IMR-90 (cell line): ENCODE data around the gene FOSL1. TPM values are rescaled to one million over a fixed set of nuclear protein-coding genes. Genes with fewer than 3 reads are reported as not detected.

ENCODE experiments used
- ATAC-seq: fragments of 200-7000 bp; cut with Tn5 transposase; 2 replicates; pipeline ENCODE4 v1.9.1; 2020; ENCODE audit warnings: low read depth, mild to moderate bottlenecking, moderate library complexity
- BruUV-seq: library from RNA; stranded (reverse); fragments of 400-500 nt; replicated peaks from 2 replicates; lab custom pipeline; 2021; lab: Mats Ljungman, UMichigan
- CTCF ChIA-PET: fragments of 300-600 bp; formaldehyde crosslinking; extraction: SDS; loops from one replicate; lab custom pipeline; 2021; ENCODE audit warnings: antibody characterized with exemption; lab: Yijun Ruan, JAX
- POLR2A ChIA-PET: fragments of 300-600 bp; sonication (Branson Sonifier 250); formaldehyde crosslinking; loops from one replicate; lab custom pipeline; 2022; ENCODE audit warnings: antibody characterized with exemption; ENCODE audit not compliant: unreplicated experiment; lab: Charles Lee
- DNase-seq: peaks from one replicate; pipeline ENCODE4 v3.0.0; 2013
- H2AFZ ChIP-seq: replicated peaks from 2 replicates; pipeline ENCODE3; 2013; ENCODE audit warnings: low read length, mild to moderate bottlenecking; ENCODE audit not compliant: poor library complexity
- H2AK5ac ChIP-seq: 2 replicates; pipeline ENCODE4 v1.6.1; 2013; ENCODE audit warnings: low read depth, low read length, inconsistent platforms
- H2AK9ac ChIP-seq: replicated peaks from 2 replicates; pipeline ENCODE3; 2013; ENCODE audit warnings: mild to moderate bottlenecking, low read depth, low read length, moderate library complexity; ENCODE audit not compliant: poor library complexity
- H2BK120ac ChIP-seq: 2 replicates; pipeline ENCODE4 v1.6.1; 2013; ENCODE audit warnings: low read depth, low read length, inconsistent platforms
- H2BK15ac ChIP-seq: 3 replicates; pipeline ENCODE4 v1.6.1; 2013; ENCODE audit warnings: low read depth, low read length, inconsistent platforms
- H2BK20ac ChIP-seq: 2 replicates; pipeline ENCODE4 v1.6.1; 2013; ENCODE audit warnings: low read depth, mild to moderate bottlenecking, inconsistent platforms, low read length, moderate library complexity
- H2BK5ac ChIP-seq: 2 replicates; pipeline ENCODE4 v1.6.1; 2013; ENCODE audit warnings: mild to moderate bottlenecking, low read depth, low read length, inconsistent platforms; ENCODE audit not compliant: poor library complexity, severe bottlenecking
- H3K14ac ChIP-seq: replicated peaks from 2 replicates; pipeline ENCODE4 v1.6.1; 2013; ENCODE audit warnings: low read depth, low read length, inconsistent platforms
- H3K18ac ChIP-seq: 2 replicates; pipeline ENCODE4 v1.6.1; 2013; ENCODE audit warnings: low read depth, low read length, control low read depth
- H3K23ac ChIP-seq: 2 replicates; pipeline ENCODE4 v1.6.1; 2013; ENCODE audit warnings: low read depth, low read length, inconsistent platforms
- H3K27ac ChIP-seq: 2 replicates; pipeline ENCODE4 v1.5.1; 2013; ENCODE audit warnings: mild to moderate bottlenecking, control low read depth, low read length; ENCODE audit not compliant: insufficient read depth
- H3K27me3 ChIP-seq: 2 replicates; pipeline ENCODE4 v1.6.1; 2013; ENCODE audit warnings: low read length; ENCODE audit not compliant: control insufficient read depth, insufficient read depth
- H3K36me3 ChIP-seq: 2 replicates; pipeline ENCODE4 v1.6.1; 2013; ENCODE audit warnings: low read length, mixed read lengths; ENCODE audit not compliant: control insufficient read depth, insufficient read depth
- H3K4ac ChIP-seq: 2 replicates; pipeline ENCODE4 v1.6.1; 2013; ENCODE audit warnings: low read depth, low read length, inconsistent platforms
- H3K4me1 ChIP-seq: 2 replicates; pipeline ENCODE4 v1.6.1; 2013; ENCODE audit warnings: low read length, mixed read lengths; ENCODE audit not compliant: control insufficient read depth, insufficient read depth
- H3K4me2 ChIP-seq: 2 replicates; pipeline ENCODE4 v1.6.1; 2013; ENCODE audit warnings: low read depth, mild to moderate bottlenecking, control low read depth, low read length, moderate library complexity
- H3K4me3 ChIP-seq: 2 replicates; pipeline ENCODE4 v1.5.1; 2013; ENCODE audit warnings: low read depth, mild to moderate bottlenecking, control low read depth, low read length, moderate library complexity; ENCODE audit not compliant: insufficient read depth
- H3K56ac ChIP-seq: 2 replicates; pipeline ENCODE4 v1.6.1; 2013; ENCODE audit warnings: low read length, inconsistent platforms; ENCODE audit not compliant: insufficient read depth; ENCODE audit errors: extremely low read depth
- H3K79me1 ChIP-seq, 2 experiments: 2 replicates each; pipeline ENCODE4 v1.6.1; 2013; ENCODE audit warnings: low read length in 2 of 2, inconsistent platforms in 1 of 2, low read depth in 1 of 2
- H3K9ac ChIP-seq: 2 replicates; pipeline ENCODE4 v1.6.1; 2013; ENCODE audit warnings: low read depth, low read length, control low read depth
- H3K9me1 ChIP-seq: 2 replicates; pipeline ENCODE4 v1.6.1; 2013; ENCODE audit warnings: low read length, inconsistent platforms; ENCODE audit not compliant: insufficient read depth
- H3K9me3 ChIP-seq: 2 replicates; pipeline ENCODE4 v1.6.1; 2013; ENCODE audit warnings: low read length; ENCODE audit not compliant: control insufficient read depth, insufficient read depth
- H4K20me1 ChIP-seq: 2 replicates; pipeline ENCODE4 v1.6.1; 2013; ENCODE audit warnings: low read length, inconsistent platforms; ENCODE audit not compliant: insufficient read depth
- H4K5ac ChIP-seq: 2 replicates; pipeline ENCODE4 v1.6.1; 2013; ENCODE audit warnings: mild to moderate bottlenecking, low read depth, low read length, control low read depth
- H4K8ac ChIP-seq, 2 experiments: 2 replicates each; pipeline ENCODE4 v1.6.1; 2013; ENCODE audit warnings: low read depth in 2 of 2, low read length in 2 of 2, control low read depth in 1 of 2, inconsistent platforms in 1 of 2
- H4K91ac ChIP-seq: 2 replicates; pipeline ENCODE4 v1.6.1; 2013; ENCODE audit warnings: low read depth, low read length, inconsistent platforms; ENCODE audit not compliant: insufficient read depth
- BHLHE40 ChIP-seq: fragments of 150-350 bp; IDR thresholded peaks from 2 replicates; pipeline ENCODE4 v1.6.1; 2016; ENCODE audit warnings: mild to moderate bottlenecking, low read depth, low read length
- CEBPB ChIP-seq: IDR thresholded peaks from 2 replicates; pipeline ENCODE4 v1.6.1; 2012; ENCODE audit warnings: low read depth, low read length, improper control_type of control experiment
- CHD1 ChIP-seq: IDR thresholded peaks from 2 replicates; pipeline ENCODE4 v1.6.1; 2012; ENCODE audit warnings: low read depth, low read length, improper control_type of control experiment
- CTCF ChIP-seq: conservative IDR thresholded peaks from 2 replicates; pipeline ENCODE4 v1.5.1; 2012; ENCODE audit warnings: mild to moderate bottlenecking, low read depth, low read length, improper control_type of control experiment
- ELK1 ChIP-seq: fragments of 150-350 bp; IDR thresholded peaks from 2 replicates; pipeline ENCODE4 v1.6.1; 2016; ENCODE audit warnings: low read depth, mild to moderate bottlenecking, low read length, moderate library complexity, borderline replicate concordance
- MAZ ChIP-seq: IDR thresholded peaks from 2 replicates; pipeline ENCODE4 v1.6.1; 2012; ENCODE audit warnings: low read depth, mild to moderate bottlenecking, low read length, improper control_type of control experiment, moderate library complexity, borderline replicate concordance
- MXI1 ChIP-seq: IDR thresholded peaks from 2 replicates; pipeline ENCODE4 v1.6.1; 2012; ENCODE audit warnings: low read depth, mild to moderate bottlenecking, low read length, moderate library complexity, borderline replicate concordance
- NFE2L2 ChIP-seq: fragments of 150-350 bp; IDR thresholded peaks from 2 replicates; pipeline ENCODE4 v1.6.1; 2016; ENCODE audit warnings: low read depth, mild to moderate bottlenecking, low read length
- POLR2A ChIP-seq: IDR thresholded peaks from 2 replicates; pipeline ENCODE4 v1.6.1; 2012; ENCODE audit warnings: mild to moderate bottlenecking, low read depth, low read length
- RCOR1 ChIP-seq: IDR thresholded peaks from 2 replicates; pipeline ENCODE4 v1.6.1; 2012; ENCODE audit warnings: mild to moderate bottlenecking, low read length, improper control_type of control experiment; ENCODE audit not compliant: insufficient replicate concordance
- RFX5 ChIP-seq: IDR thresholded peaks from 2 replicates; pipeline ENCODE4 v1.8.0; 2012; ENCODE audit warnings: low read depth, mild to moderate bottlenecking, low read length, moderate library complexity
- SMC3 ChIP-seq: fragments of 150-350 bp; IDR thresholded peaks from 2 replicates; pipeline ENCODE4 v1.6.1; 2016; ENCODE audit warnings: low read depth, mild to moderate bottlenecking, antibody characterized with exemption, low read length, moderate library complexity
- USF2 ChIP-seq: fragments of 150-350 bp; IDR thresholded peaks from 2 replicates; pipeline ENCODE4 v1.6.1; 2017; ENCODE audit warnings: mild to moderate bottlenecking, antibody characterized with exemption, low read length, low read depth
- WGBS, 2 experiments: methylation state at CpG; one replicate each; pipeline versions ENCODE4 v1.1.5 to v1.1.7; 2013; ENCODE audit warnings: missing lambda C conversion rate in 2 of 2; ENCODE audit not compliant: insufficient read length in 1 of 2; ENCODE audit errors: extremely low coverage in 2 of 2; 5-methylcytosine and 5-hydroxymethylcytosine counted together
- dilution Hi-C: fragments of 300-500 bp; cut with HindIII; formaldehyde crosslinking; loops from one replicate; pipeline ENCODE4 v1.14.3; 2018; ENCODE audit warnings: low sequenced_read_pairs; ENCODE audit not compliant: unreplicated experiment
- in situ Hi-C: fragments of 300-500 bp; cut with MboI; formaldehyde crosslinking; loops from 3 replicates; pipeline ENCODE4 v1.14.3; 2019; ENCODE audit warnings: low sequenced_read_pairs, inconsistent platforms, mixed read lengths
- intact Hi-C: fragments of 100-400 bp; cut with micrococcal nuclease; formaldehyde crosslinking; loops from 2 replicates; pipeline ENCODE4 v1.10.0; 2022
- polyA plus RNA-seq, 3 experiments: library from polyadenylated mRNA; depleted of rRNA; stranded (reverse); fragments of >200 nt; gene quantifications; 2 replicates each; pipeline ENCODE4 v1.2.3, GENCODE V29; 2012; ENCODE audit warnings: low replicate concordance in 1 of 3
- total RNA-seq: library from RNA; depleted of rRNA; stranded (reverse); fragments of >200 nt; gene quantifications from 2 replicates; pipeline ENCODE4 v1.2.3, GENCODE V29; 2012

FOSL1 gene
- total and polyA plus RNA-seq, 2 of the 4 experiments (the other 2 are of a cell fraction) = 17.2 to 107 TPM

GRCh38 chr11:65903715-65904114 lies 3.5 kb upstream of the FOSL1 start:
- Histone ChIP-seq H2AK9ac (peak overlapping the region; percentile 99), H4K5ac (peak overlapping the region; percentile 87), H2BK120ac (peak overlapping the region; percentile 100), H3K9ac (peak overlapping the region; percentile 67; the same call in 1 of the 2 replicates), H3K4me1 (peaks cover 20% of the 10 kb centered on the region), H4K91ac (peak overlapping the region; percentile 99), H3K14ac (peak overlapping the region; percentile 95), H2AFZ (no peak overlapping the region), H3K23ac (peak overlapping the region; percentile 99), H3K9me3 (no peaks in the 10 kb centered on the region), H3K36me3 (no peaks in the 10 kb centered on the region; the same call in 1 of the 2 replicates), H4K8ac (peak overlapping the region; percentile 89 to 97), H2BK5ac (peak overlapping the region; percentile 100), H2BK20ac (peak overlapping the region; percentile 99), H2BK15ac (peak overlapping the region; percentile 98), H2AK5ac (peak overlapping the region; percentile 100), H3K27me3 (no peaks in the 10 kb centered on the region), H3K4ac (peak overlapping the region; percentile 98), H3K56ac (peak overlapping the region; percentile 97), H3K4me2 (no peak overlapping the region; the same call in 1 of the 2 replicates), H4K20me1 (peaks cover 11% of the 10 kb centered on the region), H3K18ac (peak overlapping the region; percentile 83), H3K4me3 (no peak overlapping the region), H3K79me1 (peaks cover 31 to 63% of the 10 kb centered on the region in 2 experiments), H3K9me1 (peaks cover 19% of the 10 kb centered on the region), H3K27ac (peak overlapping the region; percentile 97)
- 90% methylated on average over 7 of the region's 8 CpGs; no CpG with 5 or more reads in 1 of the 2 experiments for WGBS, 2 experiments
- intact Hi-C loops = loop anchor here (1.0 kb wide), 1 partner anchor 8 kb away; no protein-coding TSS in a partner anchor
- in situ Hi-C loops = no loop called here
- CTCF ChIA-PET = no interaction called here
- DNase-seq = no peak
- dilution Hi-C loops = no loop called here
- TF ChIP-seq ELK1 (no peak), MAZ (no peak), SMC3 (no peak), CHD1 (no peak), CEBPB (no peak), USF2 (no peak), BHLHE40 (no peak), MXI1 (no peak), NFE2L2 (no peak), RFX5 (no peak), POLR2A (no peak), CTCF (no peak), RCOR1 (no peak)
- no peak for ATAC-seq
- POLR2A ChIA-PET = interaction anchor here (0.6 to 1.3 kb wide), 2 partner anchors 9 to 17 kb away, joined by 3 to 4 read pairs; no protein-coding TSS in a partner anchor
- BruUV-seq = no TSS peak
